BE2C (cell line): ENCODE measurements around the gene VSIG4.

Experiments
- DNase-seq: peaks from one replicate; pipeline ENCODE4 v3.0.0-alpha.2; 2020
- H3K27me3 ChIP-seq: fragments of 250-450 bp; sonication (Bioruptor Pico); 2 replicates; pipeline ENCODE4 v1.5.1; 2020; ENCODE audit warnings: mild to moderate bottlenecking
- H3K36me3 ChIP-seq: fragments of 250-450 bp; sonication (Bioruptor Pico); 2 replicates; pipeline ENCODE4 v1.5.1; 2020; ENCODE audit warnings: mild to moderate bottlenecking
- H3K4me1 ChIP-seq: fragments of 250-450 bp; sonication (Bioruptor Pico); 2 replicates; pipeline ENCODE4 v1.5.1; 2020
- H3K4me3 ChIP-seq: 2 replicates; pipeline ENCODE4 v1.5.1; 2011; ENCODE audit warnings: low read depth, low read length
- H3K9me3 ChIP-seq: fragments of 250-450 bp; sonication (Bioruptor Pico); 2 replicates; pipeline ENCODE4 v1.5.1; 2020
- TF ChIP-seq, protein P1 (sequence below): IDR thresholded peaks from 2 replicates; pipeline ENCODE4 v1.5.1; 2012; ENCODE audit warnings: mild to moderate bottlenecking, low read depth, low read length

The VSIG4 gene

DNA sequence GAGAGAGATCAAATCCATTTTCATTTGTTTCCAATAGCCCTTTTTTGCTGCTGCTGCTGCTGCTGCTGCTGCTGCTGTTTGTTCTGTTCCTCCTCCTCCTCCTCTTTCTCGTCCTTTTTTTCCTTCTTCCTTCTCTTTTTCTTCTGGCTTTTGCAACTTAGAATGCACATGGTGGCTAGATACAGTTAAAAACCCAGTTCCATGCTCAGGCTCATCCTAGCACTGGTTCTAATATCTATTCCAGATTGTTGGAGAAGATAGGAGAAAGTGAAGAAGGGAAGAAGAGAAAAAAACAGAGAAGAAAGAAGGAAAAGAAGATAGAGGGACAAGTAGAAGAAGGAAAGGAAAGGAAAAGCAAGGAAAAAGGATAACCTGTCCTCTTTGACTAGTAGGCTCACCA is 39.7 kb downstream of the VSIG4 start:
- Histone ChIP-seq H3K27me3 (no peaks in the 10 kb centered on the region), H3K9me3 (no peaks in the 10 kb centered on the region), H3K36me3 (no peaks in the 10 kb centered on the region), H3K4me3 (no peak overlapping the region), H3K4me1 (no peaks in the 10 kb centered on the region)
- DNase-seq = no peak
- TF ChIP-seq, protein P1, sequence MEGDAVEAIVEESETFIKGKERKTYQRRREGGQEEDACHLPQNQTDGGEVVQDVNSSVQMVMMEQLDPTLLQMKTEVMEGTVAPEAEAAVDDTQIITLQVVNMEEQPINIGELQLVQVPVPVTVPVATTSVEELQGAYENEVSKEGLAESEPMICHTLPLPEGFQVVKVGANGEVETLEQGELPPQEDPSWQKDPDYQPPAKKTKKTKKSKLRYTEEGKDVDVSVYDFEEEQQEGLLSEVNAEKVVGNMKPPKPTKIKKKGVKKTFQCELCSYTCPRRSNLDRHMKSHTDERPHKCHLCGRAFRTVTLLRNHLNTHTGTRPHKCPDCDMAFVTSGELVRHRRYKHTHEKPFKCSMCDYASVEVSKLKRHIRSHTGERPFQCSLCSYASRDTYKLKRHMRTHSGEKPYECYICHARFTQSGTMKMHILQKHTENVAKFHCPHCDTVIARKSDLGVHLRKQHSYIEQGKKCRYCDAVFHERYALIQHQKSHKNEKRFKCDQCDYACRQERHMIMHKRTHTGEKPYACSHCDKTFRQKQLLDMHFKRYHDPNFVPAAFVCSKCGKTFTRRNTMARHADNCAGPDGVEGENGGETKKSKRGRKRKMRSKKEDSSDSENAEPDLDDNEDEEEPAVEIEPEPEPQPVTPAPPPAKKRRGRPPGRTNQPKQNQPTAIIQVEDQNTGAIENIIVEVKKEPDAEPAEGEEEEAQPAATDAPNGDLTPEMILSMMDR = no peak

DNA sequence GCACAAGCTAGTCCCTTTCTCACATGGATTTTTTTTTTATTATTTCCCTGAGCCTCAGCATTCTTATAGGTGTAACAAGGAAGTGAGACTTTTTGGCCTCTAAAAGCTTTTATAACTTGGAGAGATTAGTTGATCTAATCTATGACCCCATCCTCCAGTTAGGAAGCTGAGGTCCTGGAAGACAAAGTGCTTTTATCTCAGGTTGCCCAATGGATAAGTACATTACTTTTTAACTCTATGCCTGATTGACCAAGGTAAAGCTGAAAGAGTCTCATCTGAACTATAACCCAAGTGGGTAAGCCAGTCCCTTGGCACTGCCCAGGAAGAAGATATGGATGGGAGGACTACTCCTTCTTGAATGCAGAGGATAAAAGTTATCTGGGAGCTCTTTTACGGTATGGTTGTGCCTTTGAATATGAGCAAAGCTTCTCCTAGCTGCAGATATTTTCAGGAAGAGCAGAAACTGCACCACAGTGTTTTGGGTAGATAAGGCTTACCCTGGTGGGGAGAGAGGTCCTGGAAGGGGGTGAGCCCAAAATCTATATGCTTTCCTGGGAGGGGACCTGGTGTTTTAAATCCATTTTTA is 40.2 kb downstream of the VSIG4 start:
- no peaks in the 10 kb centered on the region for H3K36me3 ChIP-seq
- DNase-seq = no peak
- no peaks in the 10 kb centered on the region for H3K27me3 ChIP-seq
- no peak overlapping the region for H3K4me3 ChIP-seq
- TF ChIP-seq, protein P1 = no peak
- no peaks in the 10 kb centered on the region for H3K4me1 ChIP-seq
- no peaks in the 10 kb centered on the region for H3K9me3 ChIP-seq

DNA sequence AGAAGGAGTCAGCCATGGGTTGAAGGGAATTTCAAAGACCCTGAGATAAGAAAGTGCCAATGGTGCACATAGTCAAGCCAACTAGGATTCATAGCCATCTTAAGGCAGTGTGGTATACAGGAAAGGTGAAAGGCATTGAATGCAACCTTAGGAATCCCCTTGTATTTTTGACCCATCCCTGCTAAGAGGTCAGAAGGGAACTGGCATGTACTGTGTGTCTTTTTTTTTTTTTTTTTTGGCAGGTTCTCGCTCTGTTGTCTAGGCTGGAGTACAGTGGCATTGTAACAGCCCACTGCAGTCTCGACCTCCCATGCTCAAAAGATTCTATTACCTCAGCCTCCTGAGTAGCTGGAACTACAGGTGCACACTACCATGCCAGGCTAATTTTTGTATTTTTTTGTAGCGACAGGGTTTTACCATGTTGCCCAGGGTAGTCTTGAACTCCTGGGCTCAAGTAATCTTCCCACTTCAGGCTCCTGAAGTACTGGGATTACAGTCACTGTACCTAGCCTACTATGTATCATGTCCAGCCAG is 40.8 kb downstream of the VSIG4 start:
- TF ChIP-seq, protein P1 = no peak
- Histone ChIP-seq H3K27me3 (no peaks in the 10 kb centered on the region), H3K36me3 (no peaks in the 10 kb centered on the region), H3K4me3 (no peak overlapping the region), H3K9me3 (no peaks in the 10 kb centered on the region), H3K4me1 (no peaks in the 10 kb centered on the region)
- no peak for DNase-seq

DNA sequence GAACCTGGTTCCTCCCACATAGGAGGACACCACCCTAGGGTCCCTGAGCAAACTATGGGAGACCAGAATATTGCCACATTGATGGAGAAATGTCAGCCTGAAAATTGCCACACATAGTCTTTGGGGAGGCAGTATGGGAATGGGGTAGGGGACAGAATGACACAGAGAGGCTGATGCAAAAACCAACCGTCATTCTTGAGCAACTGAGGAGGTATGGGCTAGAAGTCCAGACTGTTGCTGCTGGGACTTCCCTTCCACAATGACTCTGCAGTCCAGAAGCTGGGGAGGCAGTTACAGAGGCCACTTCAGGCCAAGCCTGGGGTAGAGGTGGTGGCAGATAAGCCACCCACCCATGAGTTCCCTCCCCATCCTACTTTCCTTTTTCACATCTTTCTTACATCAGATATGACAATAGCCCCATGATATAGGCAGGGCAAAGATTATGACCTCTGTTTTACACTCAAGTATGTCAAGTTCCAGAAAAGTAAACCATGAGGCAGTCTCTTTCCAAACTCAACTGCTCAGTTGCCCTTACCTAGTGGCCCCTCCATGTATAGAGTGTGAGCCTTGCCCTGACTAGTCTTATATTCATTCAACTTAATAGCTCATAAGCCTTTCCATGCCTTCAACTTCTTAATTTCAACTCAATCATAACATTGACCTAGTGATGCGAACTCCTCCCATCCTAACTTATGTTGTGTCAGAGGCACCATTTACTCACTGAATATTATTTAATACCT is 41.7 kb downstream of the VSIG4 start:
- Histone ChIP-seq H3K36me3 (no peaks in the 10 kb centered on the region), H3K4me3 (no peak overlapping the region), H3K27me3 (no peaks in the 10 kb centered on the region), H3K9me3 (no peaks in the 10 kb centered on the region), H3K4me1 (no peaks in the 10 kb centered on the region)
- TF ChIP-seq, protein P1 = no peak
- DNase-seq = no peak

- Histone ChIP-seq H3K36me3 (no peaks in the 10 kb centered on the region), H3K4me3 (no peak overlapping the region), H3K4me1 (no peaks in the 10 kb centered on the region), H3K9me3 (no peaks in the 10 kb centered on the region), H3K27me3 (no peaks in the 10 kb centered on the region)
- TF ChIP-seq, protein P1 = no peak
- DNase-seq = no peak
These were observed 45.1 kb downstream of the VSIG4 start for GRCh38 chrX:65994519-65995506.
